ENCODE measurements around the gene TACC2. TPM values are rescaled to one million over a fixed set of nuclear protein-coding genes. Genes with fewer than 3 reads are reported as not detected.
"Not testable (repeated sequence)": the region's sequence is repeated elsewhere in the genome, so short reads cannot be mapped to it uniquely, and the experiment has no call there.

Gene TACC2
- total RNA-seq, 4 donors from 2014 or later, result 11.5 to 73.0 (median 14.5) TPM

- H3K36me3 ChIP-seq, result no peaks in the 10 kb centered on the region
- intact Hi-C loops (cut with DNase I; ENCODE audit: low total_unique reads), result no loop called here
- DNase-seq, result no peak
- no peaks in the 10 kb centered on the region for H3K4me1 ChIP-seq
- H3K27me3 ChIP-seq, result no peaks in the 10 kb centered on the region
- H3K4me3 ChIP-seq, result no peak overlapping the region
- TF ChIP-seq POLR2A (IDR thresholded peaks at IDR 0.05) (no peak), CTCF (IDR thresholded peaks at IDR 0.05) (no peak)
- no peak overlapping the region for H3K27ac ChIP-seq
- no peaks in the 10 kb centered on the region for H3K9me3 ChIP-seq
Measured at GRCh38 chr10:122010405-122011050, 21.6 kb downstream of the TACC2 start.

- intact Hi-C loops (cut with DNase I; ENCODE audit: low total_unique reads), result no loop called here
- TF ChIP-seq CTCF (IDR thresholded peaks at IDR 0.05) (no peak), POLR2A (IDR thresholded peaks at IDR 0.05) (no peak)
- no peak overlapping the region for H3K4me3 ChIP-seq
Measured at GRCh38 chr10:122012731-122013130, 23.8 kb downstream of the TACC2 start.

GRCh38 chr10:122013311-122013780, 24.4 kb downstream of the TACC2 start:
- Histone ChIP-seq H3K27me3 (no peaks in the 10 kb centered on the region), H3K27ac (no peak overlapping the region), H3K4me3 (no peak overlapping the region), H3K4me1 (no peaks in the 10 kb centered on the region), H3K9me3 (no peaks in the 10 kb centered on the region), H3K36me3 (no peaks in the 10 kb centered on the region)
- no peak for DNase-seq
- TF ChIP-seq POLR2A (IDR thresholded peaks at IDR 0.05) (no peak), CTCF (IDR thresholded peaks at IDR 0.05) (no peak)
- intact Hi-C loops (cut with DNase I; ENCODE audit: low total_unique reads), result no loop called here

More at GRCh38 chr10:122012731-122013130, 23.8 kb downstream of the TACC2 start:
- Histone ChIP-seq H3K27me3 (no peaks in the 10 kb centered on the region), H3K27ac (no peak overlapping the region), H3K36me3 (no peaks in the 10 kb centered on the region), H3K9me3 (no peaks in the 10 kb centered on the region), H3K4me1 (no peaks in the 10 kb centered on the region)
- DNase-seq, result no peak

GRCh38 chr10:122014652-122015248, 25.8 kb downstream of the TACC2 start:
- Histone ChIP-seq H3K27ac (no peak overlapping the region), H3K9me3 (no peaks in the 10 kb centered on the region), H3K27me3 (no peaks in the 10 kb centered on the region), H3K4me1 (no peaks in the 10 kb centered on the region), H3K36me3 (no peaks in the 10 kb centered on the region), H3K4me3 (no peak overlapping the region)
- TF ChIP-seq CTCF (IDR thresholded peaks at IDR 0.05) (no peak), POLR2A (IDR thresholded peaks at IDR 0.05) (no peak)
- no peak for DNase-seq
- intact Hi-C loops (cut with DNase I; ENCODE audit: low total_unique reads), result no loop called here

- H3K36me3 ChIP-seq; intact Hi-C loops (cut with DNase I; ENCODE audit: low total_unique reads); H3K27me3 ChIP-seq; DNase-seq; H3K9me3 ChIP-seq; H3K4me1 ChIP-seq; H3K4me3 ChIP-seq; H3K27ac ChIP-seq: not testable (repeated sequence)
Measured at GRCh38 chr10:122017926-122018325, 29.0 kb downstream of the TACC2 start.
